Dedifferentiated amniotic fluid mesenchymal stem cell (primary cell): ENCODE data around the gene PDE8B.

ENCODE experiments used
- DNase-seq: peaks from one replicate; pipeline ENCODE4 v3.0.0-alpha.2; 2016; ENCODE audit errors: extremely low spot score

Gene PDE8B

DNA sequence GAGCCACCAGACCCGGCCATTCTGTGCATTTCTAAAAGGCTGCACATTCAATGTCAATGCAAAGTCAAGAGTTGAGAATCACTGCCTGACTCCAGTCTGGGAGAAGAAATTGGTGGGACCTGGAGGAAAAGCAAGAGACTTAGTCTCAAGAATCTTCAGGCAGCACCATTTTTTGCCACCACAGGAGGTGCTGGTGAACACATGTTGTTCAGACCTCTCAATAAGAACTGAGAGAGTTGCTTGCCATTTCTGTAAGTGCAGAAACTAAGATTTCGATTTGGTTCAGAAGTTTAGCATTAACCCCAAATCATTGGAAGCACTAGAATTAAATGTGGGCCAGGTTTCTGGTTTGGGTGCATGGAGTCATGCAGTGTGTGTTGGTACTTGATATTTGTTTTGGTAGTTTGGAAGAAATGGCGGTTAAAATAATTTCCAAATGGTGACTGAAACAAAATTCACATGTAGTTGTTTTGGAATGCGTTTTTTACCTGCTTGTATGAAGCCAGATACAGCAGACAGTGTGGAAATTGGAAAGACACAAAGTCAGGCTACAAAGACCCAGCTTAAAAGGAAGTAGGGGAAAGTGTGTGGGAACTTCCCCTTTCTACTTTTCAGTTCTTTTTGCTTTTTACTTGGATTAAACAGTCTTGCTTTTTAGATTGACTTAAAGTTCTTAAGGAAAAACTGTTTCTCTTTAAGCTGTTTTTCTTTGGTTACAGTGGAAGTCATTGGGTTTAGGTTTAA, 20.4 kb downstream of the PDE8B start:
- DNase-seq, result no peak

GRCh38 chr5:77231471-77232138, 21.1 kb downstream of the PDE8B start:
- DNase-seq, result no peak

DNA sequence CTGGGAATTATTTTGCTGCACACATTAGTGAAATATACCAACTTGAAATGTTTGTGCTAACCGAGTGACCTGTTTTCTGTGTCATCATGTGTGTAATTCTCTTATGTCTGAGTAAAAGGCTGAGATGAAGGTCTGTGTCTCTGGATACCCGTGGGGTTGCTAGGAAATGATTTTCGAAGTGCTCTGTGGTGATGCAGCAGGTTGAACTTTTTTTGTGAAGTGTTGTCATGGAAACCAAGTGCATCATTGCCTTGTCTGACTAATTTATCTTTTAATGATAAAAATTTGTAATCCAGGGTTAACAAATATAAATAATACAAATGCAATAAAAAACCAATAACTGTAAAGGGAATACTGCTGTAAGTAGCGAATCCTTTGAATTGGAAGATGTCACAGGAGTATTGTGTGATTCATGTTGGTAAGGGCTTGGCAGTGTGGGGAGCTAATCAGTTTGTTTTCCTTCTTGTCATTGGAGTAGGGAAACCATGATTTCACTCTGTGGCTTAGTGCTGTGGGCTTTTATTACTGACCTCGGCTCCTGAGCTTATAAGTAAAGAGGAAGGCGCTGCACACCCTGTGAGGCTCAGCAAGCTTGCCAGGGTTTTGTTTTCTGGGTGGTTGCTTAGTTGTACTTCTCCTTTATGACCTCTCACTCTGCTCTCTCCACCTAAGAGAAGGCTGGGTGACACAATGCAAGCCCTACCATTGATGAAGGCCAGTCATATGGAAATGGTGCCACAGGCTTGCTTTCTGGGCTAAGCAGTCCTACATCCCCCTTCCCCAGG, 22.3 kb downstream of the PDE8B start:
- DNase-seq, result no peak

- no peak for DNase-seq
These were observed 25.6 kb downstream of the PDE8B start for GRCh38 chr5:77235846-77236721.

DNA sequence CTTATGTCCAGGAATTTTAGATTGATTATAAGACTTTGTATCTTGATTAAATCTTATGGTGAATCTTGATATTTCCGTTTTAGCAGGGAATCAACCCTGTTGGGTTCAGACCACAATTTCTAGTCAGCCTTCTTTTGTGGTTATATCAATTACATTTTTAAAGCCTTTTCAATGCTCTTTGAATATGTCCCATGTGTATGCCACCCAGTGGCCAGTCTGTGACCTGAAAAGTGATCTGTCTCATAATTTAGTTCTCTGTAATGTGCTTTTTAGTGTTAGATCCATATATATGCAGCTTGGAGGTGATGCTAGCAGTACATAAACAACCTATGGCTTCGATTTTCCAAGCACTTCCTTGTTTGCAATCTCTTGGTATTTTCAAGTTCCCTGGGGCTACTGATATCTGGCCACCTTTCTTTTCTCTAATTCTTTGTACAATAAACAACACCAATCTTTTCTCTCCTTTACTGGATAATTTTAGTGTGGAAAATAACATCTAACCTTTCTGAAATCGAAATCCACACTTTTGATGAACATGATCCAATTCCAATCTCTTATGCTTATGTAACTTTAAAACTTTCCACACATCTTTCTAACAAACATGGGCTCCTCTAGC, 28.8 kb downstream of the PDE8B start:
- DNase-seq, result no peak

- DNase-seq, result no peak
These were observed 31.0 kb downstream of the PDE8B start for GRCh38 chr5:77241444-77241843.

DNA sequence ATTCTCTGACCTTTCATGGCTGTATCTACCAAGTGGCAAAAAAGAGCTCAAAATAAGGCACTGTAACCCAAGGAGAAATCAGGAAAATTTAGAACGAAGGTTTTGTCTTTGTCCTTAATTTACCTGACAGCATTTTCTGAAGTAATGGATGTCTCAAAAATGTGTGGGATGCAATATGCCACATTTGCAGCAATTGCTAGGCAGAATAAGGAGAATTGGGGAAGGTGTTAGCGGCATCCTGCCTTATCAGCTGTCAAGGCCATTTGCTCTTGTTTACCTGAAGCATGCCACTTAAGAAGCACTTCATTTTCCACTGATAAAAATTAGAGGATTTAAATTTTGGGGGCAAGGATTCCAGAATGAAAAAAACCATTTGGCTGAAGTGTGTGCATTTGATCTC, 39.0 kb downstream of the PDE8B start:
- no peak for DNase-seq

DNA sequence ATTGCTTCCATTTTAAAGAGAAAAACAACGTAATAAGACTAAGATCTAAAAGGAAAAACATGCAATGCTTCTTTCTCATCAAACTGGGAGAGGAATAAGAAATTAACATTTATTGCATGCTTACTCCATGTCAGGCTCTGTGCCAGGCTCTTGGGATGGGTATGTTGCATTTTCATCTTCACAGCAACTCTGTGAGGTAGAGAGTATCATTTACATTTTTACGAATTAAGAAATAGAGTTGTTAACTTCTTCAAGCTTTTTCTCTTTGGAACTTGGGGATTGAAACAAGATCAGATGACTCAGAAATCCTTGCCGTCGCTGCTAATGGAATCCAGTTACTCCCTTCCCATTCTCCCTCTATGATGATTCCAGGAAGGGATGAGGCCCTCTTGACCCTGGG, 39.5 kb downstream of the PDE8B start:
- DNase-seq, result no peak

GRCh38 chr5:77251921-77252320, 41.4 kb downstream of the PDE8B start:
- no peak for DNase-seq

DNA sequence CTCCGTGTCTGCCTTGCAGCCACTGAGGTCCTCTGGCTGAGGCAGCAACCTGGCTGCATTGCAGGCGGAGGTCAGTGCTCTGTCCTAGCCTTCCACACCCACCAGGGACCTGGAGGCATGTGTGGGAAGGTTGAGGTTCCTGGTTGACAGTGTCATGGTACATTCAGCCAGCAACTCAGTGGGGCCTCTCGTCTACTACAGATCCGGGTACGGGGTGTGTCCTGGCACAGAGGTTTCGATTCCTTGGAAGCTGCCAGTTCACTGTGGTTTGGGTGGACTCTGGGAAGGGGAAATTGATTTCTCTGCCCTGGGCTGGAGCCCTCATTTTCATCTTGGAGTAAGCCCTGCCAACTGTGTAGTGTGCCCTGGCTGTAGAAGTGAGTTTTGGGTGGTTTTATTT, 45.1 kb downstream of the PDE8B start:
- no peak for DNase-seq

DNA sequence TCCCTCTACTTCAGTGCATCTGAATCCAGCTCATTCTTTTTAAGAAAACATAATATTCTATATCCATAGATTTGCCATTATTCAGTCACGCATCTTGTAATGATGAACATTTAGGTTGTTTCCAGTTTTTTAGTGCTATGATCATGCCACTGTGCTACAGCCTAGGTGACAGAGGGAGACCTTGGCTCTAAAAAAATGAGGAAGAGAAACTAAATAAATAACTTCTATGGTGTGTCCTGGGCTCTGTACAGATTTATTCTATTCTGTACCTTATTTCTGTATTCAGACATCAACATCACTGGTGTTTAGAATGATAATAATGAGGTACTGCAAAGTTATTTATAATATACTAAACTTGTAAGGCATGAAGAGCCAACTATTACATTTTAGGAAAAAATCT, 45.9 kb downstream of the PDE8B start:
- DNase-seq, result no peak

GRCh38 chr5:77258652-77259051, 48.2 kb downstream of the PDE8B start:
- no peak for DNase-seq

DNA sequence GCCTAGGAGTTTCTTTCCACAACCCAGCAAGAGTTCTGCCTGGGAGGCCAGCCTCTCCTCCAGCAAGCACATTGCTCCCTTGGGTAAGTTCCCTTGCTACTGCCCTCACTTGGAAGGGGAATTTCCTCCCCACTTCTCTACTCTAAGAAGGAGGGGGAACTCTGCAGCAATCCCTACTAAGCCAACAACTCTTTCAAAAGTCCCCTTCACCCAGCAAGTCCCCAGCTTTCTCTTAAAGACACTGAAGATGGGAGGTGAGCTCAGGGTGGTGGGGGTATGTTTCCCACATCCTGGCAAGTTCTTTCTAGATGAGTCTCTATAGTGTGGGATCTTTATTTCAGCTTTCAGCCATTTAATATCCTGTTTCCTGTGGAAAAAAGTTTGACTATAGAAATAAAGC, 49.0 kb downstream of the PDE8B start:
- no peak for DNase-seq

GRCh38 chr5:77262697-77263096, 52.2 kb downstream of the PDE8B start:
- no peak for DNase-seq

GRCh38 chr5:77266291-77266690, 55.8 kb downstream of the PDE8B start:
- DNase-seq, result no peak

- DNase-seq, result no peak
These were observed 57.0 kb downstream of the PDE8B start for GRCh38 chr5:77267496-77267895.

DNA sequence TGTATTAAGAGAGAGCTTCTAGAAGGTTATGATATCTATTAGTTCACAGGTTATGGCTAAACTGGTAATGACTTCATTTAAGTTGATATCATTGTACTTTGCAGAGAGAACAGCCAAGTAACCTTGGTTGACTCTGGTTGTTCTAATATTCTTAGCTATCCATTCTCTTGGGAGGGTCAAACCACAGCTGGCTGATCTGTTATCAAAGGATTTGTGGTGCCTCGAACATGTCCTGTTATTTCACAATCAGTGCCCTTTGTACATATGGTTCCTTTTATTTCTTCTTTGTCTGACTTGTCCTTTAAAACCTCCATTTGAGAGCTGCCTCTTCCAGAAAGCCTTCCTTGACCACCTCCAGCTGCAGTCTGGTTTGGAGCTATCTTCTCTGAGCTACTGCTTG, 61.7 kb downstream of the PDE8B start:
- no peak for DNase-seq

DNA sequence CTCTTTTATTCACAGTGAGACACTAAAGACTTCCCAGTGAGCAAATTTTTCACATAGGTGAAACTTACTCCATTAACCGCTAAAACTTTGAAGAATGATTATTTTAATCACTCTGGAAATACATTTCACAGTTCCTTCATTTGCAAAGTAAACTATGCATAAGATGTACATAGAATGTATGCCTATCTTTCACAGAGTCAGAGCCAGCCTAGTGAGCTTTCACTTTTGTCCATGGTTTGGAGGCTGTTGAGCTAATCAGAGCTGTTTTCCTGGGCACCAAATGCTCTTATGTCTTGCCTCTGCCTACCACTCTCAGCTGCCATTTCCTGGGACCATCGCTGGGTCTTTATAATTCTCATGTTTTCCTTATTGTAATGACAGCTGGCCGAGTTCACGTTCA, 67.3 kb downstream of the PDE8B start:
- no peak for DNase-seq

GRCh38 chr5:77280036-77280435, 69.6 kb downstream of the PDE8B start:
- DNase-seq, result no peak

DNA sequence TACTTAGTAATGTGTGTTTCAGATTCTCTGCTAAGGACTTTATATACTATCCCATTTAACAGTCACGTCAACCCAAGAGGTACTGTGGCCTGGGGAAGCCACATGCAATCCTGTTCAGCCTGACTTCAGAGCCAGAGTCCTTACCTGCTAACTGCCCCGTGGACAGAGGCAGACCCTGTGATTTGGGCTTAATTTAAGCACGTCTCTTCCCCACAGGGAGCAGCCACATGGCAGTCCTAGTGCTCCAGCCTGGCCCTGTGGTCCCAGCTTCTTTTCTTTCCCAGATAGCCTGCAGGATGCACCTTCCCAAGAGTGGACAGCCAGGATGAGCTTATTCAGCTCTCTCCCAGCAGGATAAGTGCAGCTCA, 71.5 kb downstream of the PDE8B start:
- no peak for DNase-seq

- DNase-seq, result no peak
These were observed 72.0 kb downstream of the PDE8B start for GRCh38 chr5:77282337-77283027.
